K562 (cell line): ENCODE measurements around the gene TREM1. TPM values are rescaled to one million over a fixed set of nuclear protein-coding genes. Genes with fewer than 3 reads are reported as not detected.

ENCODE experiments used
- ATAC-seq: fragments of 200-7000 bp; cut with Tn5 transposase; 3 replicates; pipeline ENCODE4 v1.9.1; 2020; ENCODE audit warnings: moderate library complexity
- BruUV-seq: library from RNA; stranded (reverse); fragments of 400-500 nt; replicated peaks from 2 replicates; lab custom pipeline; 2021; lab: Mats Ljungman, UMichigan
- CTCF ChIA-PET: fragments of 300-600 bp; formaldehyde crosslinking; extraction: SDS; loops from one replicate; lab custom pipeline; 2021; ENCODE audit warnings: low intra/inter-chr PET ratio; lab: Yijun Ruan, JAX
- POLR2A ChIA-PET: fragments of 300-600, 350-650 bp; sonication (Branson Sonifier 250); formaldehyde crosslinking; extraction: SDS; loops from one replicate; lab custom pipeline; 2021; ENCODE audit warnings: antibody characterized with exemption, inconsistent platforms; lab: Yijun Ruan, JAX
- DNase-seq, 4 experiments: peaks; one replicate each; pipeline versions ENCODE4 v3.0.0 to v3.0.0-alpha.2; 2011 to 2018; ENCODE audit warnings: low spot score in 3 of 4, mixed read lengths in 3 of 4; ENCODE audit errors: extremely low read depth in 1 of 4
- FAIRE-seq: peaks from 2 replicates; lab custom pipeline; 2011; peaks lifted over from hg19 to GRCh38; lab: Jason Lieb, UNC
- H2AFZ ChIP-seq: 2 replicates; pipeline ENCODE4 v1.6.0; 2011; ENCODE audit warnings: low read depth, low read length, control low read depth, inconsistent platforms
- H3K27ac ChIP-seq: fragments of 200-600 bp; 3 replicates; pipeline ENCODE4 v1.8.0; 2011; ENCODE audit warnings: low read depth, mild to moderate bottlenecking, control low read depth, inconsistent platforms, low read length, moderate library complexity, mixed read lengths; ENCODE audit errors: extremely low read depth
- H3K27me3 ChIP-seq, 2 experiments: fragments of 300-600 bp in 1 of 2; 2 replicates in 1 of 2; 3 replicates in 1 of 2; pipeline versions ENCODE4 v1.6.0 to v1.8.0; 2011; ENCODE audit warnings: inconsistent platforms in 2 of 2, low read length in 2 of 2, mild to moderate bottlenecking in 1 of 2, mixed read lengths in 1 of 2, moderate library complexity in 1 of 2; ENCODE audit not compliant: control insufficient read depth in 2 of 2, insufficient read depth in 2 of 2
- H3K36me3 ChIP-seq: fragments of 300-600 bp; 3 replicates; pipeline ENCODE4 v1.8.0; 2011; ENCODE audit warnings: mild to moderate bottlenecking, low read length, inconsistent platforms; ENCODE audit not compliant: control insufficient read depth, insufficient read depth
- H3K4me1 ChIP-seq, 2 experiments: fragments of 200-600 bp in 1 of 2; replicated peaks in 1 of 2; 2 replicates in 1 of 2; 3 replicates in 1 of 2; pipeline versions ENCODE4 v1.5.1 to v1.8.0; 2011; ENCODE audit warnings: inconsistent platforms in 2 of 2, low read length in 2 of 2, mild to moderate bottlenecking in 1 of 2, mixed read lengths in 1 of 2, moderate library complexity in 1 of 2; ENCODE audit not compliant: control insufficient read depth in 2 of 2, insufficient read depth in 2 of 2
- H3K4me2 ChIP-seq: 2 replicates; pipeline ENCODE4 v1.6.1; 2011; ENCODE audit warnings: low read length, control low read depth, inconsistent platforms, mixed read lengths; ENCODE audit not compliant: insufficient read depth
- H3K4me3 ChIP-seq: fragments of 200-600 bp; sonication (generic), shearing (Covaris generic); 2 replicates; pipeline ENCODE4 v1.5.1; 2016; ENCODE audit warnings: control low read depth, inconsistent platforms
- H3K79me2 ChIP-seq: fragments of 200-600 bp; 3 replicates; pipeline ENCODE4 v1.8.0; 2011; ENCODE audit warnings: low read length, inconsistent platforms; ENCODE audit not compliant: control insufficient read depth, insufficient read depth
- H3K9ac ChIP-seq, 2 experiments: 2 replicates each; pipeline versions ENCODE4 v1.6.0 to v1.6.1; 2011; ENCODE audit warnings: low read depth in 2 of 2, low read length in 2 of 2, control low read depth in 1 of 2, inconsistent platforms in 1 of 2, mild to moderate bottlenecking in 1 of 2, mixed read lengths in 1 of 2; ENCODE audit not compliant: insufficient read depth in 1 of 2
- H3K9me1 ChIP-seq: one replicate; pipeline ENCODE4 v1.6.0; 2011; ENCODE audit warnings: inconsistent platforms, mild to moderate bottlenecking, low read length, moderate library complexity; ENCODE audit not compliant: control insufficient read depth, insufficient read depth
- H3K9me3 ChIP-seq: replicated peaks from 2 replicates; pipeline ENCODE4 v1.5.1; 2011; ENCODE audit warnings: low read depth, low read length, inconsistent platforms; ENCODE audit not compliant: control insufficient read depth, insufficient read depth
- H4K20me1 ChIP-seq: replicated peaks from 2 replicates; pipeline ENCODE4 v1.6.1; 2011; ENCODE audit warnings: low read length, inconsistent platforms, mixed read lengths; ENCODE audit not compliant: control insufficient read depth, insufficient read depth
- ZNF589 ChIP-seq: fragments of 200-800 bp; sonication (Bioruptor generic); IDR thresholded peaks from 2 replicates; pipeline ENCODE4 v1.6.1; 2016; ENCODE audit warnings: low read depth, missing genetic modification characterization, missing compliant biosample characterization
- whole genome bisulfite sequencing: fragments of 100-300 bp; shearing (Covaris generic); methylation state at CpG from one replicate; pipeline ENCODE4 v1.1.6; 2016; ENCODE audit warnings: low coverage, mixed read lengths; ENCODE audit not compliant: insufficient coverage; ENCODE audit errors: missing lambda C conversion rate; 5-methylcytosine and 5-hydroxymethylcytosine counted together
- in situ Hi-C: fragments of 300-500 bp; cut with MboI; formaldehyde crosslinking; loops from 4 replicates; pipeline ENCODE4 v1.15.0; 2018; ENCODE audit warnings: inconsistent platforms, mixed read lengths
- intact Hi-C: fragments of 100-400 bp; cut with micrococcal nuclease; formaldehyde crosslinking; loops from 2 replicates; pipeline ENCODE4 v1.14.2; 2022
- polyA plus RNA-seq, 8 experiments: library from polyadenylated mRNA; depleted of rRNA in 4 of 8; stranded (reverse) in 5 of 8; unstranded in 3 of 8; fragments of >200 nt; fragmentation: Nextera tagmentation in 2 of 8; fragmentation: Illumina TruSeq in 1 of 8; extraction: Ambion mirVana in 2 of 8; extraction: Trizol in 1 of 8; gene quantifications; 2 replicates each; pipeline versions ENCODE4 v1.2.1 to v1.2.3, GENCODE V29; 2011 to 2014; ENCODE audit warnings: inconsistent platforms in 1 of 8, missing spikeins in 1 of 8
- total RNA-seq, 7 experiments: library from RNA; depleted of rRNA in 6 of 7; stranded (reverse); fragments of >200 nt in 6 of 7; fragmentation: Illumina TruSeq in 2 of 7; extraction: Trizol in 2 of 7; gene quantifications; 2 replicates each; pipeline versions ENCODE4 v1.2.1 to v1.2.3, GENCODE V29; 2011 to 2021; ENCODE audit warnings: low replicate concordance in 1 of 7
- TF ChIP-seq, protein P1 (sequence below): sonication (generic); formaldehyde crosslinking; IDR thresholded peaks from 2 replicates; pipeline ENCODE4 v1.8.0; 2022; ENCODE audit warnings: mild to moderate bottlenecking, missing genetic modification reagents, borderline replicate concordance
- TF ChIP-seq, protein P2 (sequence below): sonication (generic); formaldehyde crosslinking; IDR thresholded peaks from 2 replicates; pipeline ENCODE4 v1.8.1; 2023; ENCODE audit warnings: mild to moderate bottlenecking, missing genetic modification reagents
- TF ChIP-seq, protein P3 (sequence below): fragments of 250-450 bp; sonication (Bioruptor Pico); IDR thresholded peaks from 2 replicates; pipeline ENCODE4 v1.8.0; 2022; ENCODE audit warnings: moderate library complexity, mild to moderate bottlenecking, inconsistent platforms

The TREM1 gene
- total and polyA plus RNA-seq, 9 of the 15 experiments (the other 6 are each of a cell fraction or from before 2014, with no cell fraction given) = not detected

DNA sequence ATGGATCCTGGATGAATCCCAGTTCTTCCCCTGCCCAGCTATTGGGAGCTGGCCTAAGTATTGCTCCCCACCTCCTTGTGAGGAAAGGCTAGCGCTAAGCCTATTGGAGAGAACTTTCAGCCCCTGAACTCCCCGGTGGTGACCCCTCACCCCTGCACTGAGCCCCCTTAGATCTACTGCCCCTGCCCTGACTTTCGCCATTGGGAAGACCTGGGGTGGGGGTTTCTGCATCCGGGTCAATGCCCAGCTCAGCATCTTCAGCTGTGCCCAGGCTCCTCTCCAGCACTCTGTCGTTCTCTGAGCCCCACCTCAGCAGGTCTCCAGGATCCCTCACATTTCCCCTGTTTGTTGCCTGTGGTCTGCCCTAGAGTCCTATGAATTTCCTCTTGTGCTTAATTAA is 49.4 kb downstream of the TREM1 start (continued):
- TF ChIP-seq, protein P1, sequence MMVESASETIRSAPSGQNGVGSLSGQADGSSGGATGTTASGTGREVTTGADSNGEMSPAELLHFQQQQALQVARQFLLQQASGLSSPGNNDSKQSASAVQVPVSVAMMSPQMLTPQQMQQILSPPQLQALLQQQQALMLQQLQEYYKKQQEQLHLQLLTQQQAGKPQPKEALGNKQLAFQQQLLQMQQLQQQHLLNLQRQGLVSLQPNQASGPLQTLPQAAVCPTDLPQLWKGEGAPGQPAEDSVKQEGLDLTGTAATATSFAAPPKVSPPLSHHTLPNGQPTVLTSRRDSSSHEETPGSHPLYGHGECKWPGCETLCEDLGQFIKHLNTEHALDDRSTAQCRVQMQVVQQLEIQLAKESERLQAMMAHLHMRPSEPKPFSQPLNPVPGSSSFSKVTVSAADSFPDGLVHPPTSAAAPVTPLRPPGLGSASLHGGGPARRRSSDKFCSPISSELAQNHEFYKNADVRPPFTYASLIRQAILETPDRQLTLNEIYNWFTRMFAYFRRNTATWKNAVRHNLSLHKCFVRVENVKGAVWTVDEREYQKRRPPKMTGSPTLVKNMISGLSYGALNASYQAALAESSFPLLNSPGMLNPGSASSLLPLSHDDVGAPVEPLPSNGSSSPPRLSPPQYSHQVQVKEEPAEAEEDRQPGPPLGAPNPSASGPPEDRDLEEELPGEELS (CRISPR knock-in tag) = no peak
- TF ChIP-seq, protein P2, sequence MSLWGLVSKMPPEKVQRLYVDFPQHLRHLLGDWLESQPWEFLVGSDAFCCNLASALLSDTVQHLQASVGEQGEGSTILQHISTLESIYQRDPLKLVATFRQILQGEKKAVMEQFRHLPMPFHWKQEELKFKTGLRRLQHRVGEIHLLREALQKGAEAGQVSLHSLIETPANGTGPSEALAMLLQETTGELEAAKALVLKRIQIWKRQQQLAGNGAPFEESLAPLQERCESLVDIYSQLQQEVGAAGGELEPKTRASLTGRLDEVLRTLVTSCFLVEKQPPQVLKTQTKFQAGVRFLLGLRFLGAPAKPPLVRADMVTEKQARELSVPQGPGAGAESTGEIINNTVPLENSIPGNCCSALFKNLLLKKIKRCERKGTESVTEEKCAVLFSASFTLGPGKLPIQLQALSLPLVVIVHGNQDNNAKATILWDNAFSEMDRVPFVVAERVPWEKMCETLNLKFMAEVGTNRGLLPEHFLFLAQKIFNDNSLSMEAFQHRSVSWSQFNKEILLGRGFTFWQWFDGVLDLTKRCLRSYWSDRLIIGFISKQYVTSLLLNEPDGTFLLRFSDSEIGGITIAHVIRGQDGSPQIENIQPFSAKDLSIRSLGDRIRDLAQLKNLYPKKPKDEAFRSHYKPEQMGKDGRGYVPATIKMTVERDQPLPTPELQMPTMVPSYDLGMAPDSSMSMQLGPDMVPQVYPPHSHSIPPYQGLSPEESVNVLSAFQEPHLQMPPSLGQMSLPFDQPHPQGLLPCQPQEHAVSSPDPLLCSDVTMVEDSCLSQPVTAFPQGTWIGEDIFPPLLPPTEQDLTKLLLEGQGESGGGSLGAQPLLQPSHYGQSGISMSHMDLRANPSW (CRISPR knock-in tag) = no peak

DNA sequence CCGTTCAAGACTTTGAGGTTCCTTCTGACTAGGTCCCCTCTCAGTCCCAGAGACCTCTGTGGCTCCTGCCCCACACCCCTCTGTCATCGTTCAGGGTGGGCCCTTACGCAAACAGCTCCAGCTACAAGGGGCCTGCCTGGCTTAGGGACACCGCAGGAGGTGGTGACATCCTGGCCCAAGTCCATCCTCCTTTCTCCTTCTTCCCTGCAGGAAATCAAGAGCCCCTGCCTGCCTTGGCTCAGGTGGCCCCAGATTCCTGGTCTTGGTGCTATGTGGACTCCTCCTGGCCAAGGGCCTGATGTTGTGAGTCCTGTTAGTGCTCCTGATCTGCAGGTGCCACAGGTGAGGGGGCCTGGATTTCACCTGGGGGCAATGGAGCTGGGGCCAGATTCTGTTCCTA is 50.2 kb downstream of the TREM1 start:
- DNase-seq (no peak), ATAC-seq (no peak), FAIRE-seq (no peak)
- Histone ChIP-seq H3K79me2 (no peaks in the 10 kb centered on the region), H4K20me1 (no peaks in the 10 kb centered on the region), H2AFZ (no peak overlapping the region), H3K9me3 (no peaks in the 10 kb centered on the region), H3K36me3 (no peaks in the 10 kb centered on the region), H3K27ac (no peak overlapping the region), H3K4me1 (peaks cover 0 to 3% of the 10 kb centered on the region in 2 experiments; a peak in 1 of 5 replicates), H3K4me2 (no peak overlapping the region), H3K9me1 (no peaks in the 10 kb centered on the region)
- intact Hi-C loops (no loop called here), in situ Hi-C loops (no loop called here)
- WGBS = 7% methylated on average over 4 of the region's 4 CpGs
- TF ChIP-seq ZNF589 (CRISPR knock-in tag) = no peak
- TF ChIP-seq, protein P3, sequence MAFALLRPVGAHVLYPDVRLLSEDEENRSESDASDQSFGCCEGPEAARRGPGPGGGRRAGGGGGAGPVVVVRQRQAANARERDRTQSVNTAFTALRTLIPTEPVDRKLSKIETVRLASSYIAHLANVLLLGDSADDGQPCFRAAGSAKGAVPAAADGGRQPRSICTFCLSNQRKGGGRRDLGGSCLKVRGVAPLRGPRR (CRISPR knock-in tag) = no peak
- TF ChIP-seq, all 486 proteins: peak for 0
- H3K27me3 ChIP-seq = peaks cover 4 to 20% of the 10 kb centered on the region in 2 experiments; a peak in 3 of 5 replicates
- H3K9ac ChIP-seq = no peak overlapping the region
- BruUV-seq = no TSS peak
- H3K4me3 ChIP-seq = no peak overlapping the region
- POLR2A ChIA-PET = no interaction called here
- CTCF ChIA-PET = no interaction called here
